ENCODE measurements around the gene ZNF692.

The ZNF692 gene

DNA sequence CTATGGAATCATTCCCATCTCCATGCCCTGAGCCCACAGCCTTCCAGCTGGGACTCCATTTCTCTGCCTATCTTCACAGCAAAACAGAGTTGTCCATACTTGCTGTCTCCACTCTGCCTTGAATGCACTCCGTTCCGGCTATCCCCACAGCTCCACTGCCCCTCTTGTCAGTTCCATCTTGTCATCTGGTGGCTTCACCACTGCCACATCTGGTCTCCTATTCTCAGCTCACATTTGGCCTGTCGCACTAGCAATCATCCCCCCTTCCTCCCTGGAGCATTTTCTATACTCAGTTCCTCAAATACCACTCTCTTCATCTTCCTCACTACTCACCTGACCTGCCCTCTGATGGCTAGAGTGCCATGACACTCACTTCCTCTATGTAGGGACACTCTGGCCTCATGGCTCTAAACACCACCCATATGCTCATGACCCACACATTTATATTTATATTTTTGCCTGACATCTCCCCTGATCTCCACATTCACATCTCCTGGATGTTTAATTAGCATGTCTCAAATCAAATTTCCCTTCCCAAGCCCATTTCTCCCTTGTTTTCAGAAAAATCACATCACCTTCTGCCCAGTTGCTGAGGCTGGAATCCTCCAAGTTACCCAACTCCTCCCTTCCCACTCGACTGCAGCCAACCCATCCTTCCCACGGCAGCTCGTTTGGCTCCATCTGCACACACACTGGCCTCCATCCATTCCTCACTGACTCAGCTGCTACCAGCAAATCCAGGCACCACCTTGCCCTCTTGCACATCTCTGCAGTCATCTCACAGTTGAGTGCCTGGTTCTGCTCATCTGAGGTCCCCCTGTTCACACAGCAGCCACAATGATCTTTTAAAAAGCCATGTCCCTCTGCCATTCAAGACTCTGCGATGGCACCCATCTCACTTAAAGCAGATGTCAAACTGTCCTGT is 6.1 kb downstream of the ZNF692 start:
- H3K36me3 ChIP-seq: peaks cover 56% of the 10 kb centered on the region
- DNase-seq: no peak

DNA sequence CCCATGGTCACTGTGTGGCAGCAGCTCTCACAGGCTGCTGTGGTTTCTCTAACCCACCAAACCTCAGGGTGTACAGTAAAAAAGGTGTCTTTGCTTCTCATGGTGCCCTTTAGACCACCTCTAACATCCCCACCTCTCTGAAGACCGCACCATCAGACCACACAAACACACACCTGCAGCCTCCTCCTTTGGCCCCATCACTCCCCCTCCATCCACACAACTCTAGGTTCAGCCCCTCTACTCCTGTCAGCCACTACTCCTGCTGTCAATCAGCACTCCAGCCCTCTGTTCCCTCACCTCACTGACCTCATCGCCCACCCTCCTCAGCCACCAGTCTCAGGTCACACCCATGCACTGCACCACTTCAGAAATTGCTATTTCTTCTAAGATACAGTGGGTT is 7.5 kb downstream of the ZNF692 start:
- Histone ChIP-seq H3K36me3 (peaks cover 68% of the 10 kb centered on the region), H3K4me3 (ENCODE audit: low read depth, low read length) (no peak overlapping the region), H3K9me3 (no peaks in the 10 kb centered on the region), H3K4me1 (no peaks in the 10 kb centered on the region), H3K27me3 (no peaks in the 10 kb centered on the region)
- no peak for DNase-seq
- TF ChIP-seq, protein P1, sequence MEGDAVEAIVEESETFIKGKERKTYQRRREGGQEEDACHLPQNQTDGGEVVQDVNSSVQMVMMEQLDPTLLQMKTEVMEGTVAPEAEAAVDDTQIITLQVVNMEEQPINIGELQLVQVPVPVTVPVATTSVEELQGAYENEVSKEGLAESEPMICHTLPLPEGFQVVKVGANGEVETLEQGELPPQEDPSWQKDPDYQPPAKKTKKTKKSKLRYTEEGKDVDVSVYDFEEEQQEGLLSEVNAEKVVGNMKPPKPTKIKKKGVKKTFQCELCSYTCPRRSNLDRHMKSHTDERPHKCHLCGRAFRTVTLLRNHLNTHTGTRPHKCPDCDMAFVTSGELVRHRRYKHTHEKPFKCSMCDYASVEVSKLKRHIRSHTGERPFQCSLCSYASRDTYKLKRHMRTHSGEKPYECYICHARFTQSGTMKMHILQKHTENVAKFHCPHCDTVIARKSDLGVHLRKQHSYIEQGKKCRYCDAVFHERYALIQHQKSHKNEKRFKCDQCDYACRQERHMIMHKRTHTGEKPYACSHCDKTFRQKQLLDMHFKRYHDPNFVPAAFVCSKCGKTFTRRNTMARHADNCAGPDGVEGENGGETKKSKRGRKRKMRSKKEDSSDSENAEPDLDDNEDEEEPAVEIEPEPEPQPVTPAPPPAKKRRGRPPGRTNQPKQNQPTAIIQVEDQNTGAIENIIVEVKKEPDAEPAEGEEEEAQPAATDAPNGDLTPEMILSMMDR (IDR thresholded peaks at IDR 0.05; ENCODE audit: low read depth, low read length): no peak

More for the DNA sequence above, 6.1 kb downstream of the ZNF692 start:
- TF ChIP-seq, protein P1 (IDR thresholded peaks at IDR 0.05; ENCODE audit: low read depth, low read length): no peak
- Histone ChIP-seq H3K4me3 (ENCODE audit: low read depth, low read length) (no peak overlapping the region), H3K27me3 (no peaks in the 10 kb centered on the region), H3K4me1 (no peaks in the 10 kb centered on the region), H3K9me3 (no peaks in the 10 kb centered on the region)

DNA sequence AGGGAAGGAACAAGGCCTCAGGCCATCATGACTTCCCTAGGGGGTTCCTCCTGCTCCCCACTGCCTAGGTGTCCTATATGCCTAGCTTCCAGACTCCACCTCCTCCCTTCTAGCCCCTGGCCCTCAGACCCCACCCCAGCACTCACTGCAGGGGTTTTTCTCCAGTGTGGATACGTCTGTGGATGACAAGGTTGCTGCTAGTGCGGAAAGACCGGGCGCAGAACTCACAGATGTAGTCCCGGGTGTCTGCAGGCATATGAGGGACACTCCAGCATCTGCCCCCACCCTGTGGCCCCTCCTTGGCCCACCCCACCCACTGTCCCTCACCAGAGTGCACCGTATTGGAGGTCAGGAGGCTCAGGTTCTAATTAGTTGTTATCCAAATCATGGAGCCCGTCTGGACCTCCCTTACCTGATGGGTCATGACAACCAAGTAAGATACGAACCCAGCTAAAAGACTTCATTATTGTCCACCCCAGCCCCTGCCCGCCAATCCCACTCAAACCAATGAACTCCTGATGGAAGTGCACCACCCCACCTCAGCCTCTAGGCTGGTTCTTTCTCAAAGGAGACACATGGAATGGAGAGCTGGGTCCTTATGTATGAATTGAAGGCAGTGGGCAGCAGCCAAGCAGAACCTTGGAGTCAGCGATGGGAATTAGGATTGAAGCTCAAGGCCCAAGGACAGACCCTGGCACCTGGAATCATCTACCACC is 8.2 kb downstream of the ZNF692 start:
- Histone ChIP-seq H3K27me3 (no peaks in the 10 kb centered on the region), H3K36me3 (peaks cover 74% of the 10 kb centered on the region), H3K4me1 (no peaks in the 10 kb centered on the region), H3K4me3 (ENCODE audit: low read depth, low read length) (no peak overlapping the region), H3K9me3 (no peaks in the 10 kb centered on the region)
- TF ChIP-seq, protein P1 (IDR thresholded peaks at IDR 0.05; ENCODE audit: low read depth, low read length): no peak
- no peak for DNase-seq

DNA sequence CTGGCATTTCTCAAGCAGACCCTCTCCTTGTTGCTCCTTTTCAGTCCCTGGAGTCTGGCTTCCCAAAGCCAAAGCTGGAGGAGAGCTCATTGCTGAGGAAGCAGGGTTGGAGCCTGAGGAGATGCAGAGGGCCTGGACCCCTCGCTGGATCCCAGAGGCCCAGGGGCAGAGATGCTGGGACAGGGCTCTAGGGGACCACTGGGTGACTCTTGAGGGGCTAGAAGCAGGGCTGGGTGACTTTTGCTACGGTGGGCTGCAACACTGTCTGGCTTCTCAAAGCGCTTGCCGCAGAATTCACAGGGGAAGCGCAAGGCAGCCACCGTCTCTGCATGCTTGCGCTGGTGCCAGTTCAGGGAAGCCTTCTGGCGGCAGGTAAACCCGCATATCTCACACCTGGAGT is 8.8 kb downstream of the ZNF692 start:
- Histone ChIP-seq H3K4me1 (no peaks in the 10 kb centered on the region), H3K36me3 (peaks cover 74% of the 10 kb centered on the region), H3K9me3 (no peaks in the 10 kb centered on the region), H3K4me3 (ENCODE audit: low read depth, low read length) (no peak overlapping the region), H3K27me3 (no peaks in the 10 kb centered on the region)
- DNase-seq: no peak
- TF ChIP-seq, protein P1 (IDR thresholded peaks at IDR 0.05; ENCODE audit: low read depth, low read length): no peak

DNA sequence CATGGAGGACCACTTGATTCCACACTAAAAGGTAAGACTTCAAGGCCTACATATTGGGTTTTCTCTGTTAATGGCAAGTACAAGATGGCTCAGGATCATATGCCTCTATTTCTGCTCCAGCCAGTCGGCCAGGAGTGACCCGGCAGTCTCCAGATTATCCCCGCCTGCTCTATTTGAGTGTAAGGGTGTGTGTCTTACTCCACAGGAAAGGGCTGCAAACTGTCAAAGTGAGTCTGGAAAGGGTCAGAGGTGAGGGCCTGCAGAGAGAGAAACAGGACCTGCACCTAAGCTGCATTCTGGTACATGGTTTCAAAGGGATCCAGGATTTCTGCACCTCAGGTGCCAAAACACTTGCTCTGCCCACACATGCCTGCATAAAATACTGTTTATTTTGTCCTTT is 9.2 kb downstream of the ZNF692 start:
- H3K4me1 ChIP-seq: no peaks in the 10 kb centered on the region
- H3K4me3 ChIP-seq (ENCODE audit: low read depth, low read length): no peak overlapping the region
- H3K9me3 ChIP-seq: no peaks in the 10 kb centered on the region
- TF ChIP-seq, protein P1 (IDR thresholded peaks at IDR 0.05; ENCODE audit: low read depth, low read length): no peak
- no peaks in the 10 kb centered on the region for H3K27me3 ChIP-seq
- no peak for DNase-seq
- H3K36me3 ChIP-seq: peaks cover 74% of the 10 kb centered on the region

DNA sequence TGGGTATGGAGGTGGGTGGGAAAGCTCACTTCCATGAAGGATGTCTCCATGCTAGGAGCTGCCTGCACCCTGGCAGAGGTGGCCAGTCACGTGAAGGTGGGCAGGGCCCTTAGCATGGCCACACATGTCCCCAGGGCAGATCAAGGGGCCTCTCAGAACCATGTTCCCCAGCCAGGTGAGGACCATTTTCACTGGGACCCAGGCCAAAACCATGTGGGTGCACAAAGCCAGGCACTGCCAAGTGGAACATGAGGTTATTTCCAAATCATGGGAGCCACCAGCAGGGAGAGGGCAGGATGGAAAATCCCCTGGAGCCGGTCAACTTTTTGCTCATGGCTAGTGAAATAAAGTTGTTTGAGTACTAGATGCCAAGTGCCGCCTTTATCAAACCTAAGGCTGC is 9.7 kb downstream of the ZNF692 start:
- H3K36me3 ChIP-seq: peaks cover 72% of the 10 kb centered on the region
- H3K4me3 ChIP-seq (ENCODE audit: low read depth, low read length): no peak overlapping the region
- no peaks in the 10 kb centered on the region for H3K27me3 ChIP-seq
- no peak for DNase-seq
- TF ChIP-seq, protein P1 (IDR thresholded peaks at IDR 0.05; ENCODE audit: low read depth, low read length): no peak
- no peaks in the 10 kb centered on the region for H3K9me3 ChIP-seq
- no peaks in the 10 kb centered on the region for H3K4me1 ChIP-seq

All from BE2C (cell line).